HCT116 (cell line): ENCODE measurements around the gene LKAAEAR1. TPM values are rescaled to one million over a fixed set of nuclear protein-coding genes. Genes with fewer than 3 reads are reported as not detected.
A peak's percentile ranks its signal among the peaks of the same experiment; 100 is the strongest.

Experiments used
- ATAC-seq: fragments of 200-7000 bp; cut with Tn5 transposase; 2 replicates; pipeline ENCODE4 v1.9.1; 2020; ENCODE audit warnings: mild to moderate bottlenecking, moderate library complexity
- BruUV-seq: library from RNA; stranded (reverse); fragments of 400-500 nt; replicated peaks from 2 replicates; lab custom pipeline; 2021; lab: Mats Ljungman, UMichigan
- CTCF ChIA-PET: fragments of 300-600 bp; sonication (Branson Sonifier 250); formaldehyde crosslinking; loops from one replicate; lab custom pipeline; 2021; ENCODE audit warnings: antibody characterized with exemption; lab: Charles Lee
- POLR2A ChIA-PET: fragments of 300-600, 350-600 bp; sonication (Branson Sonifier 250); formaldehyde crosslinking; loops from one replicate; lab custom pipeline; 2021; ENCODE audit warnings: antibody characterized with exemption; lab: Charles Lee
- RAD21 ChIA-PET, 2 experiments: fragments of 300-600 bp; sonication (Branson Sonifier 250); formaldehyde crosslinking; loops; one replicate each; lab custom pipeline; 2023; ENCODE audit warnings: low total read pairs in 2 of 2; ENCODE audit not compliant: uncharacterized antibody in 2 of 2, unreplicated experiment in 2 of 2, low non-redundant PET in 1 of 2; lab: Charles Lee
- DNase-seq: peaks from one replicate; pipeline ENCODE4 v3.0.0-alpha.2; 2010; ENCODE audit warnings: low read depth, low spot score
- H2AFZ ChIP-seq: fragments of 200-600 bp; shearing (Covaris generic), sonication (generic); 2 replicates; pipeline ENCODE4 v1.6.1; 2017; ENCODE audit warnings: low read depth, mixed run types, mixed read lengths, antibody characterized with exemption, low read length; ENCODE audit not compliant: poor library complexity, severe bottlenecking
- H3K27ac ChIP-seq: 2 replicates; pipeline ENCODE4 v1.5.1; 2012; ENCODE audit warnings: low read depth, low read length
- H3K27me3 ChIP-seq: fragments of 200-600 bp; sonication (generic); 2 replicates; pipeline ENCODE4 v1.6.1; 2016; ENCODE audit warnings: mixed run types, low read length, mixed read lengths; ENCODE audit not compliant: insufficient read depth
- H3K36me3 ChIP-seq, 2 experiments: fragments of 200-500 bp in 1 of 2; fragments of 200-600 bp in 1 of 2; sonication (Bioruptor generic) in 1 of 2; sonication (generic) in 1 of 2; 2 replicates each; pipeline versions ENCODE4 v1.5.1 to v1.6.1; 2014 to 2016; ENCODE audit warnings: low read length in 2 of 2, inconsistent platforms in 1 of 2, mixed read lengths in 1 of 2, mixed run types in 1 of 2; ENCODE audit not compliant: insufficient read depth in 2 of 2, control insufficient read depth in 1 of 2
- H3K4me1 ChIP-seq, 2 experiments: fragments of 200-600 bp in 1 of 2; sonication (generic) in 1 of 2; 2 replicates each; pipeline versions ENCODE4 v1.5.1 to v1.6.1; 2012 to 2017; ENCODE audit warnings: low read length in 2 of 2, inconsistent platforms in 1 of 2, mild to moderate bottlenecking in 1 of 2, mixed read lengths in 1 of 2, mixed run types in 1 of 2, moderate library complexity in 1 of 2; ENCODE audit not compliant: insufficient read depth in 2 of 2, control insufficient read depth in 1 of 2
- H3K4me2 ChIP-seq: fragments of 200-600 bp; sonication (generic); 2 replicates; pipeline ENCODE4 v1.6.1; 2017; ENCODE audit warnings: mixed run types, low read length, mixed read lengths
- H3K4me3 ChIP-seq, 2 experiments: fragments of 200-600 bp in 1 of 2; sonication (generic) in 1 of 2; replicated peaks in 1 of 2; 2 replicates each; pipeline ENCODE4 v1.5.1; 2011 to 2016; ENCODE audit warnings: low read length in 2 of 2, control low read depth in 1 of 2, low read depth in 1 of 2, mild to moderate bottlenecking in 1 of 2, mixed read lengths in 1 of 2, mixed run types in 1 of 2
- H3K79me2 ChIP-seq: fragments of 200-600 bp; sonication (generic); 2 replicates; pipeline ENCODE4 v1.6.1; 2017; ENCODE audit warnings: mild to moderate bottlenecking, mixed run types, low read length, moderate library complexity, mixed read lengths; ENCODE audit not compliant: insufficient read depth
- H3K9ac ChIP-seq: fragments of 200-600 bp; sonication (generic); 2 replicates; pipeline ENCODE4 v1.6.1; 2016; ENCODE audit warnings: low read length, mixed read lengths
- H3K9me2 ChIP-seq: fragments of 200-600 bp; sonication (generic), shearing (Covaris generic); 2 replicates; pipeline ENCODE4 v1.6.1; 2017; ENCODE audit warnings: mixed run types, mild to moderate bottlenecking, moderate library complexity; ENCODE audit not compliant: insufficient read depth
- H3K9me3 ChIP-seq, 2 experiments: fragments of 200-500 bp in 1 of 2; fragments of 200-600 bp in 1 of 2; sonication (Bioruptor generic) in 1 of 2; sonication (generic) in 1 of 2; 2 replicates each; pipeline ENCODE4 v1.6.1; 2014 to 2017; ENCODE audit warnings: low read length in 2 of 2, mixed read lengths in 2 of 2, inconsistent platforms in 1 of 2, low read depth in 1 of 2, mild to moderate bottlenecking in 1 of 2, mixed run types in 1 of 2, moderate library complexity in 1 of 2; ENCODE audit not compliant: control insufficient read depth in 1 of 2, insufficient read depth in 1 of 2
- H4K20me1 ChIP-seq: fragments of 200-600 bp; sonication (generic), shearing (Covaris generic); 2 replicates; pipeline ENCODE4 v1.6.1; 2017; ENCODE audit warnings: mixed run types, mild to moderate bottlenecking, moderate library complexity; ENCODE audit not compliant: insufficient read depth
- CEBPB ChIP-seq: IDR thresholded peaks from 2 replicates; pipeline ENCODE4 v1.6.1; 2012; ENCODE audit warnings: low read depth
- CTCF ChIP-seq, 3 experiments: fragments of 200-600 bp in 1 of 3; sonication (generic) in 1 of 3; IDR thresholded peaks in 2 of 3; conservative IDR thresholded peaks in 1 of 3; 2 replicates each; pipeline ENCODE4 v1.5.1; 2012 to 2017; ENCODE audit warnings: low read depth in 2 of 3, low read length in 2 of 3, antibody characterized with exemption in 1 of 3, borderline replicate concordance in 1 of 3, control low read depth in 1 of 3, mild to moderate bottlenecking in 1 of 3, mixed read lengths in 1 of 3, mixed run types in 1 of 3, moderate library complexity in 1 of 3; ENCODE audit not compliant: insufficient read depth in 1 of 3
- SP1 ChIP-seq: IDR thresholded peaks from 2 replicates; pipeline ENCODE4 v1.6.1; 2012; ENCODE audit warnings: low read depth
- YY1 ChIP-seq: IDR thresholded peaks from 2 replicates; pipeline ENCODE4 v1.6.1; 2011; ENCODE audit warnings: low read length, low read depth, moderate library complexity, mild to moderate bottlenecking; ENCODE audit not compliant: insufficient replicate concordance; ENCODE audit errors: extremely low read depth
- intact Hi-C: fragments of 100-400 bp; cut with micrococcal nuclease; formaldehyde crosslinking; loops from 2 replicates; pipeline ENCODE4 v1.10.0; 2022
- total RNA-seq: library from RNA; stranded (reverse); gene quantifications from one replicate; pipeline ENCODE4 v1.2.1, GENCODE V29; 2021; ENCODE audit not compliant: unreplicated experiment

The LKAAEAR1 gene
- total RNA-seq, 1 experiment from 2014 or later, result not detected

DNA sequence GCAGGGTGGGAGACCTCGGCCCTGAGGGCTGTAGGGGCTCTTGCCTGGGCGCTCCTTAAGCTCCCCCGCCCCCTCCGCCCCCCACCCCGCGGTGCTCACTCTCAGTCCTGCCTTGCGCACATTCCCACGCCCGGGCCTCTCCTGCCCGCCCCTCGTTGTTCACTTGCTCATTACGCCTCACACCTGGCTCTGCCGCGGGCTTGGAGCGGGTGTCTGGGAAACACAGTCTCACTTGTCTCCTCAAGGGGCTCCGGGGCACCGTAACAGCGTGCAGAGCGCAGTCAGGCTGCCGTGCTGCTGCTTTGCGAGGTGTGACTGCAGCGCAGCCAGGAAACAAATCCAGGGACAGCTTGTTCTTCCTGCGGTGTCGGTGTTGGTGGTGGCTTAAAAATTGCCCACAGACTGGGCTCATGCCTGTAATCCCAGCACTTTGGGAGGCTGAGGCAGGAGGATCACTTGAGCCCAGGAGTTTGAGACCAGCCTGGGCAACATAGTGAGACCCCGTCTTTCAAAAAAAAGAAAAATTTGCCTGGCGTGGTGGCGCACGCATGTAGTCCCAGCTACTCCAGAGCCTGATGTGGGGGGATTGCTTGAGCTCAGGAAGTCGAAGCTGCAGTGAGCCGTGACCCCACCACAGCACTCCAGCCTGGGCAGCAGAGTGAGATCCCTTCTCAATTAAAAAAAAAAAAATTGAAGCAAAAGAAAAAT is 18.6 kb upstream of the LKAAEAR1 start:
- H3K27ac ChIP-seq, result 0 out of 2 replicates have a peak overlapping the region, but pooled peaks have one; percentile 43
- DNase-seq, result no peak
- peaks cover 4 to 13% of the 10 kb centered on the region in 2 experiments; a peak in 2 of 4 replicates for H3K4me1 ChIP-seq
- H2AFZ ChIP-seq, result no peak overlapping the region
- no peaks in the 10 kb centered on the region for H4K20me1 ChIP-seq
- H3K79me2 ChIP-seq, result no peaks in the 10 kb centered on the region
- H3K4me3 ChIP-seq, result peak overlapping the region; percentile 68 to 69
- peak; percentile 67 for ATAC-seq
- intact Hi-C loops, result no loop called here
- ChIA-PET RAD21 (interaction anchor here in 1 of 2 experiments (0.6 kb wide), 1 partner anchor 13 kb away, joined by 3 read pairs; no protein-coding TSS in a partner anchor), CTCF (interaction anchor here (0.6 to 1.6 kb wide), 11 partner anchors 8 to 64 kb away, joined by 3 to 8 read pairs (median 5); partner anchors contain the start of gene TCEA2), POLR2A (no interaction called here)
- TF ChIP-seq YY1 (no peak), CTCF (IDR thresholded peaks at IDR 0.05 in 2 of 3, conservative IDR thresholded peaks at IDR 0.05 in 1 of 3; ENCODE audit: borderline replicate concordance in 1 of 3, insufficient read depth in 1 of 3, low read depth in 2 of 3, low read length in 2 of 3) (no peak), CEBPB (no peak), SP1 (no peak)
- H3K9me2 ChIP-seq, result no peaks in the 10 kb centered on the region
- no peaks in the 10 kb centered on the region for H3K27me3 ChIP-seq
- H3K9me3 ChIP-seq, result no peaks in the 10 kb centered on the region
- no peaks in the 10 kb centered on the region for H3K36me3 ChIP-seq
- peak overlapping the region; percentile 93 for H3K4me2 ChIP-seq
- BruUV-seq, result no TSS peak
- peak overlapping the region; percentile 70 for H3K9ac ChIP-seq
